ENCODE results near the gene PPP1R16B. TPM values are rescaled to one million over a fixed set of nuclear protein-coding genes. Genes with fewer than 3 reads are reported as not detected.

PPP1R16B gene
- total and polyA plus RNA-seq, 2 of the 8 experiments (the other 6 are each of a cell fraction or from before 2014, with no cell fraction given) = 2.6 to 8.9 TPM

GRCh38 chr20:38757145-38757775, 48.2 kb upstream of the PPP1R16B start (continued):
- TF ChIP-seq TAF1 (IDR thresholded peaks at IDR 0.05; ENCODE audit: low read depth, low read length) (no peak), POU5F1 (IDR thresholded peaks at IDR 0.05; ENCODE audit: low read depth, low read length) (no peak), SUZ12 (IDR thresholded peaks at IDR 0.05; ENCODE audit: low read length) (no peak), CEBPB (IDR thresholded peaks at IDR 0.05; ENCODE audit: low read depth, low read length) (no peak), JUND (IDR thresholded peaks at IDR 0.05; ENCODE audit: low read length) (no peak), SP1 (IDR thresholded peaks at IDR 0.05; ENCODE audit: low read depth, low read length) (no peak)
